MCF 10A (cell line): Measurements from ENCODE around the gene TRPM4. TPM values are rescaled to one million over a fixed set of nuclear protein-coding genes. Genes with fewer than 3 reads are reported as not detected.

Source experiments
- BruUV-seq: library from RNA; stranded (reverse); fragments of 400-500 nt; replicated peaks from 2 replicates; lab custom pipeline; 2021; lab: Mats Ljungman, UMichigan
- CTCF ChIA-PET: fragments of 300-600 bp; sonication (Branson Sonifier 250); formaldehyde crosslinking; extraction: SDS; loops from one replicate; lab custom pipeline; 2021; ENCODE audit warnings: antibody characterized with exemption, inconsistent platforms; lab: Yijun Ruan, JAX
- POLR2A ChIA-PET: fragments of 300-600, 350-650 bp; sonication (Branson Sonifier 250); formaldehyde crosslinking; extraction: SDS; loops from one replicate; lab custom pipeline; 2020; ENCODE audit warnings: antibody characterized with exemption, inconsistent platforms; lab: Yijun Ruan, JAX
- DNase-seq: peaks from one replicate; pipeline ENCODE4 v3.0.0-alpha.2; 2018; ENCODE audit not compliant: unreplicated experiment
- H3K27ac Mint-ChIP-seq: one replicate; pipeline ENCODE4 v1.8.0; 2022; ENCODE audit warnings: mild to moderate bottlenecking, low read depth, mixed read lengths; ENCODE audit not compliant: unreplicated experiment
- H3K27me3 Mint-ChIP-seq: one replicate; pipeline ENCODE4 v1.8.0; 2022; ENCODE audit warnings: mixed read lengths; ENCODE audit not compliant: insufficient read depth, unreplicated experiment
- H3K36me3 Mint-ChIP-seq: one replicate; pipeline ENCODE4 v1.8.0; 2022; ENCODE audit warnings: mild to moderate bottlenecking, moderate library complexity, mixed read lengths; ENCODE audit not compliant: insufficient read depth, unreplicated experiment
- H3K4me1 Mint-ChIP-seq: one replicate; pipeline ENCODE4 v1.8.0; 2022; ENCODE audit warnings: mixed read lengths; ENCODE audit not compliant: insufficient read depth, unreplicated experiment
- H3K4me3 Mint-ChIP-seq: one replicate; pipeline ENCODE4 v1.8.0; 2022; ENCODE audit warnings: mild to moderate bottlenecking, moderate library complexity, mixed read lengths; ENCODE audit not compliant: unreplicated experiment
- H3K9me3 Mint-ChIP-seq: one replicate; pipeline ENCODE4 v1.8.0; 2022; ENCODE audit warnings: mixed read lengths; ENCODE audit not compliant: unreplicated experiment
- CTCF ChIP-seq: fragments of 200-600 bp; IDR thresholded peaks from one replicate; pipeline ENCODE4 v1.8.0; 2022; ENCODE audit warnings: antibody characterized with exemption, mild to moderate bottlenecking; ENCODE audit not compliant: unreplicated experiment
- intact Hi-C: fragments of 100-400 bp; cut with micrococcal nuclease; formaldehyde crosslinking; loops from 2 replicates; pipeline ENCODE4 v1.14.1; 2022
- total RNA-seq: library from RNA; stranded (reverse); gene quantifications from 2 replicates; pipeline ENCODE4 v1.2.3, GENCODE V29; 2022

TRPM4 gene
- total RNA-seq, 1 experiment from 2014 or later: 21.2 TPM

DNA sequence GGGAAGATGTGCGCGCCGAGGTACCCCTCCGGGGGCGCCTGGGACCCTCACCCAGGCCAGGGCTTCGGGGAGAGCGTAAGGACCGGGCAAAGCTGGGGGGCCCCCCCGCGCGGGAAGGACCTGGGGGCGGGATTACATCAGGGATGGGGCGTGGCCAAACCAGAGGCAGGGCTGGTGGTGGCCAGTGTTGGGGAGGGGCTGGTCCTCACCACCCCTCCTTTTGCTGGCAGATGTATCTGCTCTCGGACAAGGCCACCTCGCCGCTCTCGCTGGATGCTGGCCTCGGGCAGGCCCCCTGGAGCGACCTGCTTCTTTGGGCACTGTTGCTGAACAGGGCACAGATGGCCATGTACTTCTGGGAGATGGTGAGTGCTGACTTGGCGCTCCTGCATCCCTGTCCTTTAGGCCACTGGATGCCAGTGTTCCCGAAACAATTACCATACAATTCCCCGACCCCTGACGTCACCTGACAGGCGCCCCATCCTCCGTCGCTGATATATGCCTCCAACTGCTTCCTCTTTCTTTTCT is 25.3 kb downstream of the TRPM4 start:
- no peaks in the 10 kb centered on the region for H3K27me3 Mint-ChIP-seq
- ChIA-PET CTCF (interaction anchor here (0.6 to 2.1 kb wide), 5 partner anchors 16 to 387 kb away, joined by 3 to 6 read pairs (median 3); no protein-coding TSS in a partner anchor), POLR2A (no interaction called here)
- no peaks in the 10 kb centered on the region for H3K4me1 Mint-ChIP-seq
- intact Hi-C loops: no loop called here
- no TSS peak for BruUV-seq
- H3K27ac Mint-ChIP-seq: no peak overlapping the region
- H3K9me3 Mint-ChIP-seq: peaks cover 10% of the 10 kb centered on the region
- TF ChIP-seq CTCF: no peak
- no peak overlapping the region for H3K4me3 Mint-ChIP-seq
- DNase-seq: no peak
- H3K36me3 Mint-ChIP-seq: no peaks in the 10 kb centered on the region

DNA sequence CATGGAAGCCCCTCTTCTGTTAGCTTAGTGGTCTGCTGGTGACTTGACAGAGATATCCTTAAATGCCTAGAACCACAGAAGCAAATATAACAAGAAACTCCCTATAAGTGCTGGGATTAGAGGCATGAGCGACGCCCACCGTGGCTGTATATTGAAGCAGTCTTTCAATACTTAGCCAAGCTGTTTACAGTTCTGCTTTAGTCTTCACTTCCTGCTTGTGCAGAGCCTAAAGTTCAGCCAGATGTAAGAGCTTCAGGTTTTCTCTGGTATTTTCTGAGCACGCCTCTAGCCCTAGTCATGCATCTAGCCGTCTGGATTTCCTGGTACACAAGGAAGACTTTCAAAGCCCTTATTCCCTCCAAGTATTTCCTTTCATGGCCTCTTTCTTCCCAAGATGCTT is 28.5 kb downstream of the TRPM4 start:
- DNase-seq: no peak
- ChIA-PET POLR2A (interaction anchor here (0.7 to 1.0 kb wide), 2 partner anchors 9 to 196 kb away, joined by 3 read pairs; no protein-coding TSS in a partner anchor), CTCF (interaction anchor here (1.2 kb wide), 2 partner anchors 12 to 89 kb away, joined by 3 read pairs; no protein-coding TSS in a partner anchor)
- Mint-ChIP-seq H3K9me3 (peaks cover 10% of the 10 kb centered on the region), H3K36me3 (peaks cover 6% of the 10 kb centered on the region), H3K27me3 (no peaks in the 10 kb centered on the region), H3K4me1 (no peaks in the 10 kb centered on the region), H3K27ac (no peak overlapping the region), H3K4me3 (no peak overlapping the region)
- no TSS peak for BruUV-seq
- intact Hi-C loops: no loop called here
- no peak for TF ChIP-seq CTCF

GRCh38 chr19:49188626-49189200 is 31.1 kb downstream of the TRPM4 start:
- intact Hi-C loops: no loop called here
- CTCF ChIA-PET: interaction anchor here (0.6 to 2.0 kb wide), 2 partner anchors 10 to 301 kb away, joined by 3 to 12 read pairs; no protein-coding TSS in a partner anchor
- no peaks in the 10 kb centered on the region for H3K9me3 Mint-ChIP-seq
- H3K4me1 Mint-ChIP-seq: no peaks in the 10 kb centered on the region
- no TSS peak for BruUV-seq
- peaks cover 6% of the 10 kb centered on the region for H3K36me3 Mint-ChIP-seq
- H3K27ac Mint-ChIP-seq: no peak overlapping the region
- no peak overlapping the region for H3K4me3 Mint-ChIP-seq
- POLR2A ChIA-PET: no interaction called here
- DNase-seq: no peak
- no peaks in the 10 kb centered on the region for H3K27me3 Mint-ChIP-seq
- TF ChIP-seq CTCF: no peak

- Mint-ChIP-seq H3K36me3 (peaks cover 6% of the 10 kb centered on the region), H3K4me1 (no peaks in the 10 kb centered on the region), H3K9me3 (no peaks in the 10 kb centered on the region), H3K4me3 (no peak overlapping the region), H3K27ac (no peak overlapping the region), H3K27me3 (no peaks in the 10 kb centered on the region)
- CTCF ChIA-PET: interaction anchor here (2.0 kb wide), 1 partner anchor 9 kb away, joined by 12 read pairs; no protein-coding TSS in a partner anchor
- intact Hi-C loops: no loop called here
- no TSS peak for BruUV-seq
- POLR2A ChIA-PET: no interaction called here
- no peak for TF ChIP-seq CTCF
- no peak for DNase-seq
Observed at GRCh38 chr19:49189259-49189658, 31.7 kb downstream of the TRPM4 start.
